SW480 (cell line): ENCODE measurements around the gene HIP1.
A peak's percentile ranks its signal among the peaks of the same experiment; 100 is the strongest.
"Not testable (repeated sequence)": the region's sequence is repeated elsewhere in the genome, so short reads cannot be mapped to it uniquely, and the experiment has no call there.

Experiments
- DNase-seq: peaks from one replicate; pipeline ENCODE4 v3.0.0-alpha.2; 2016; ENCODE audit warnings: low spot score

The HIP1 gene

GRCh38 chr7:75738604-75738974, at the start of gene HIP1:
Gene HIP1 (minus strand): TSS chr7:75738941. CDS start chr7:75738920, 21 bp downstream.
- no peak for DNase-seq

- DNase-seq: not testable (repeated sequence)
Observed at GRCh38 chr7:75788154-75788847, 49.6 kb upstream of the HIP1 start.

- DNase-seq: not testable (repeated sequence)
Observed at GRCh38 chr7:75783058-75783457, 44.3 kb upstream of the HIP1 start.

GRCh38 chr7:75780647-75781273, 42.0 kb upstream of the HIP1 start:
- DNase-seq: not testable (repeated sequence)

- peak; percentile 47 for DNase-seq
Observed at GRCh38 chr7:75779516-75779915, 40.8 kb upstream of the HIP1 start.

- not testable (repeated sequence) for DNase-seq
Observed at GRCh38 chr7:75779035-75779434, 40.3 kb upstream of the HIP1 start.

- peak; percentile 99 for DNase-seq
Observed at GRCh38 chr7:75776295-75776971, 37.7 kb upstream of the HIP1 start.

- DNase-seq: not testable (repeated sequence)
Observed at GRCh38 chr7:75773958-75774357, 35.2 kb upstream of the HIP1 start.

GRCh38 chr7:75772081-75773077, 33.6 kb upstream of the HIP1 start, which contains the start of gene CCL26:
Gene CCL26 (minus strand): TSS chr7:75772211. CDS start chr7:75772176, 35 bp downstream.
- DNase-seq: peak; percentile 56

GRCh38 chr7:75771224-75771623, 32.5 kb upstream of the HIP1 start:
- DNase-seq: no peak

- DNase-seq: peak; percentile 91
Observed at GRCh38 chr7:75762350-75762917, 23.7 kb upstream of the HIP1 start.

- not testable (repeated sequence) for DNase-seq
Observed at GRCh38 chr7:75761801-75762200, 23.1 kb upstream of the HIP1 start.

GRCh38 chr7:75758491-75758890, 19.8 kb upstream of the HIP1 start:
- DNase-seq: no peak

- no peak for DNase-seq
Observed at GRCh38 chr7:75757860-75758259, 19.1 kb upstream of the HIP1 start.

- peak; percentile 69 for DNase-seq
Observed at GRCh38 chr7:75756991-75757676, 18.4 kb upstream of the HIP1 start.

GRCh38 chr7:75756206-75756990, 17.7 kb upstream of the HIP1 start:
- DNase-seq: no peak

GRCh38 chr7:75743455-75743859, 4.7 kb upstream of the HIP1 start:
- no peak for DNase-seq

- no peak for DNase-seq
Observed at GRCh38 chr7:75740846-75741497, 2.2 kb upstream of the HIP1 start.
